CD4-positive, alpha-beta T cell treated with Interleukin-6 for 4 hours (primary cell): ENCODE results near the gene TLR10.

ENCODE experiments used
- DNase-seq: peaks from one replicate; pipeline ENCODE4 v3.0.0-alpha.2; 2020; ENCODE audit warnings: mixed read lengths

Gene TLR10

DNA sequence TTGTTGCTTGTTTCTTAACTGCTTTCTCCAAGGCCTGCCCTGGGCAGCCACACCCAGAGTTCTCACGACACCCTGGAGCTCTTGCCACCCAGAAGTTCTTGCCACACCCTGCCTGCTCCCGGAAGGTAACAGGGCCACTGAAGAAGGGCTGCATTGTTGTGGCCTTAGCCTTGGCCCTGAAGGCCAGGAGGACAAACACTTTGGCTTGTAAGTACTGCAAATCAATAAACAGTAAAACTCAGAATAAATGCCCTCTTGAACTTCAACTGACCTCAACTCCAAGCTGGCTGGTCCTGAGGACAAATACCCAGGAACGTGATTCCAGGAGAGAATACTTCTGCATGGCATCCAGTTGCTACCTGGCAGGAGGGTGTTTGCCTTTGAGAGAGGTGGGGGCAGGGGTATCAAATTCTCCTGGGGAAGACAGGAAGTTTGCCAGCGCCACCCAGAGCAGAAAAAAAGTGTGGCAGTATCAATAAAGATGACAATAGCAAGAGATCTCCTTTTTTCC is 54.1 kb downstream of the TLR10 start:
- DNase-seq = no peak

DNA sequence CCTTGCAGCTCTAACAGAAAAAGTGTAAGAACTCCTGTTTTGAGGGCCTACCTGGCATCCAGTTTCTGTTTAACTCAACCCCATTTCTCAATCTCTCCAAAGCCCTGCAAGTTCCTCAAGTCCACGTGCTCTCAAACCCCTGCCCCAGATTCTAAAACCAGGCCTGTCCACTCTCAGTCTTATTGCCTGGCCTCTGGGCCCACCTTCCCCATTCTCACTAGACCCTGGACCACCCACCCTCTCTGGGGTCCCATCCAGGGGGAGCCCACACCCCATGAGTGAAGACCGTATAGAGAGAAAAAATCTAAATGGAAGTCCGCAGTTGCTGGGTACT is 58.3 kb downstream of the TLR10 start:
- no peak for DNase-seq

DNA sequence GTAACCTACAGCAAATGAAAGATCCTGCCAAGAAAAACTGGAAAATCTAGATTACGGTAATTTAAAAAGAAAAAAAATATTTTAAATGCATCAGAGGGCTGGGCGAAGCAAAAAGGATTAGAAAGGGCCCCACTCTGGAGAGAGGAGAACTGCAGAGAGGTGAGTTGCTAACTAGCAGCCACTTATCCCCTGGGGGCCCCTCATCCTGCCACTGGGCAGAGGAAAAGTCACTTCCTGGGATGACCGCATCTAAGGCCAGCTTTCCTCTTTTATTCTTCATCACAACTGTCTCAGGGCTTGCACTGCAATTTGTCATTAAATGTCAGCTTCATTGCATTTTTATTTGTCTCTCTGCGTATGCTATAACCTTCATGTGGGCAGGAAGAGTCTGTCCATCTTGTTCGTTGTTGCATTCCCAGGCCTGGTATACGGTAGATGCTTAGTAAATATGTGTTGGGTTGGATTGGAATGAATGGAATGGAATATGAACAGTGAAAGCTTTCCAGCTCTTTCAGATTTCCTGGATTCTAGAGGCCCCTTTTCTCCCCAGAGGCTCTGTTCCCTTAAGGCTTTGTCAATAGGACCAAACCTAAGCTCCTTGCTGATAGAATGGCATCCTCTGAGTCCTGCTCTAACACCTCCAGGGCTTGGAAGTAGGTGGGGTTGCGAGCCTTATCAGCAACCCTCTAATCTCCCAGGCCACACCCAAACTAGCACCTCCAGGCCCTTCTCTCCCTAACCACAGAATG is 58.9 kb downstream of the TLR10 start:
- no peak for DNase-seq

DNA sequence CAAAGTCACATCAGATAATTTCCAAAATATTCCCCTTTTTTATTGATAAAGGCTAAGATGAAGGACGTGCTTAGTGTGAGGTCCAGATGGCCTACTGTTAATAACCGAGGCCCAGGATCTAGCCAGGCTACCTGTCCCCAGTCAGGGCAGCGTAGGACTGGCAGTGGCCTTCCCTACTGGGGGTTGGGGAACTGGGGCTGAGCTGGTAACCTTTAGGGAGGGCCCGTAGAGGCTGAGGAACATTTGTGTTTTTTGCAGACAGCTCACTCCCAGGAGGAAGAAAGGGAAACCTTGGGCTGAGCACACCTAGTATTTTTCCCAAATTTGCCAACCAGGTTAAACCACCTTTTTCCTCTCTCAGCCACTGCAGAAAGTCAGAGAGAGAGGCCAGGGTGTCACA is 59.7 kb downstream of the TLR10 start:
- DNase-seq = no peak
